ENCODE data around the gene PRR7.

The PRR7 gene

DNA sequence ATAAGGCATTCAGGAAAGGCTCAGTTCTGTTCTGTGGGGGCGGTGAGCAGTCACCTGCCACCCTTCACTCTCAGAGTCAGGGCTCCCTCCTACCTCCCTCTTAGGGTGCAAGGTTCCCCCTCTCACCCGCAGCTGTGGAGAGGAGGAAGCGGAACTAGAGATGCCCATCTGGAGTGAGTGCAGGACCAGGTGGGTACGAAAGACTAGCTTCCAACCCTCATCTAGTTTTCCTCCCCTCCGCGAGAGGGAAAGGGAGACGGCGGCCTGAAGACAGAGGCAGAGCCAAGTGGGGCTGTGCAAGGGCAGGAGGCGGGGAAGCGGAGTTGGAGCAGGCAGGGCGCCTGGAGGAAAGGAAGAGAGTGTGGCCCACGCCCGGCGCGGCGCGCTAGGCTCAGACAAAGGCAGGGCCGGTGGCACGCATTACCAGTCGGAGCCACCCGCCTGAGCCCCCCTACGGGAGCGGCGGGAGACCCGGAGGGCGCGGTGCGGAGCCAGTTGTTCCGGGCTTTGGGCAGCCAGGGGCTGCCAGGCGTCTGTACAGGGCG, 7.3 kb downstream of the PRR7 start:
- DNase-seq, result no peak

GRCh38 chr5:177454397-177455035, 7.9 kb downstream of the PRR7 start:
- peak; percentile 79 for DNase-seq

DNA sequence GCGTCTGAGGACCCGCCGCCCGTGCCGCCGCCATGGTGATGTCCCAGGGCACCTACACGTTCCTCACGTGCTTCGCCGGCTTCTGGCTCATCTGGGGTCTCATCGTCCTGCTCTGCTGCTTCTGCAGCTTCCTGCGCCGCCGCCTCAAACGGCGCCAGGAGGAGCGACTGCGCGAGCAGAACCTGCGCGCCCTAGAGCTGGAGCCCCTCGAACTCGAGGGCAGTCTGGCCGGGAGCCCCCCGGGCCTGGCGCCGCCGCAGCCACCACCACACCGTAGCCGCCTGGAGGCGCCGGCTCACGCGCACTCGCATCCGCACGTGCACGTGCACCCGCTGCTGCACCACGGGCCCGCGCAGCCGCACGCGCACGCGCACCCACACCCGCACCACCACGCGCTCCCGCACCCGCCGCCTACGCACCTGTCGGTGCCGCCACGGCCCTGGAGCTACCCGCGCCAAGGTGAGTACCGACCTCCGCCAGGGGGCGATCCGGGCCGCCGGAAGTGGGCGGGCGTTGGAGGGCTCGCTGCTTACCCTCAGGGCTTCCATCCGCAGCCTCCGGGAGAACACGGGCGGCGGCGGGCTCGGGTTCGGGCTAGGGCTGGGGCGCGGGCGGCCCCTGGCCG, 8.5 kb downstream of the PRR7 start:
- no peak for DNase-seq

DNA sequence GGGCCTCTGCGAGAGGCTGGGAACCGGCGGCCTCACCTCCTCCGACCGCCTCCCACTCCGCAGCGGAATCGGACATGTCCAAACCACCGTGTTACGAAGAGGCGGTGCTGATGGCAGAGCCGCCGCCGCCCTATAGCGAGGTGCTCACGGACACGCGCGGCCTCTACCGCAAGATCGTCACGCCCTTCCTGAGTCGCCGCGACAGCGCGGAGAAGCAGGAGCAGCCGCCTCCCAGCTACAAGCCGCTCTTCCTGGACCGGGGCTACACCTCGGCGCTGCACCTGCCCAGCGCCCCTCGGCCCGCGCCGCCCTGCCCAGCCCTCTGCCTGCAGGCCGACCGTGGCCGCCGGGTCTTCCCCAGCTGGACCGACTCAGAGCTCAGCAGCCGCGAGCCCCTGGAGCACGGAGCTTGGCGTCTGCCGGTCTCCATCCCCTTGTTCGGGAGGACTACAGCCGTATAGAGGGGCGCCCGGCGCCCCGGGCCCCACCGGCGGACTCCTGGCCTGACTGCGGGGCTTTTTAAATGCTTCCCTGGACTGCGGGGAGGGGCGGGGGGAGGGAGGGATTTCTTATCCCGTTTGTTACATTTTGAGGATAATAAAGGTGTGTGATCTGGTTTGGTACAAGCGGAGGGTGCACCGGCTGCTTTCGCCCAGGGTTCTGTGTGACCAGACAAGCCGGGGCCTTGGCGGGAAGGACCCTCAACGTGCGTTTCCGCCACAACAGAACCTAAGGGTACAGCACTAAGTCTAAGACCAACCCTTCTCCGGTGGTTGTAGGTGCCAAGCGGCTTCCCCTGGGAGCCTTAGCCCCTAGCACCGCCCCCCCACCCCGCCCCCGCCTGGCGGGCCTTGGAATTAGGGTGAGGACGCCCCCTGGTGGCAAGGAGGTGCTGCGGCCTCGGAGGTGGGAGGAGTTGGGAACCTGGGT, 9.3 kb downstream of the PRR7 start:
- peak; percentile 59 for DNase-seq

- no peak for DNase-seq
Measured at GRCh38 chr5:177456591-177456964, 10.0 kb downstream of the PRR7 start.

DNA sequence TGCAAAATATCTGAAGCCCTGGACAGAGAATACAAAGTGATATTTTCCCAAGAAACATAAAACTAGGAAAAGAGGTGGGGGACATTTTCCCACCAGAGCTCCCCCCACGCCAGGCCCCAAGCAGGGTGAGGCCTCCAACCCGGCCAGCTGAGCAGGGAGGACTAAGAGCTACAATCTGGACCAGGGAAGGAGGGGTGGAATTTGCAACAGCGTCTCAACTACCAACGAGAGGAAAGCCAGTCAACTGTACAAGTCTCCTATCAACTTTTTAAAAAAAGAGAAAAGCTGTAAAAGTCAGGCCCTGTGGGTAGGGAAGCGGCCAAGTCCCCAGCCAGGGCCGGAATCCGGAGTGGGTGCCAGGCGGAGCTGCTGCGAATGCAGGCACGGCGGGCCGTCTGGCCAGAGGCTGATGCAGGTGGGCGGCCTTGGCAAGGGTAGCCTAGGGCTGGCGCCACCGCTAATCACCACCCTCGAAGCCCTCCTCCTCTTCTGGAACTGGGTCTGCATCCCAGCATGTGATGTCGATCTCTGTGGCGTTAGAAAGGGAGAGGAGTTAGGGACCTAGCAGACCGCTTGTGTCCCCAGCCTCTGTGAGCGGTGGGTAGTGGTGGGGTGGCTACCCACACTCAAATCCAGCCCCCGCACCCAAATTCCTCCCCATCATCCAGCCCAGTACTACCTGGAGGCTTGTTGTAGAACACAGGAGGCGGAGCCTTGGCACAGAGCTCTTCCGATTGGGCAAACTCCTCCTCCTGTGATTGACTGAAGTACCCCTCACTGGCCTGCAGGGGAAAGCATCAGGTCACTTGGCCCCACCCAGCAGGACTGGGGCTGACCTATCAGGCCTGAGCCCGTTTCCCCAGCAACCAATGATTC, 10.6 kb downstream of the PRR7 start:
- peak; percentile 90 for DNase-seq

DNA sequence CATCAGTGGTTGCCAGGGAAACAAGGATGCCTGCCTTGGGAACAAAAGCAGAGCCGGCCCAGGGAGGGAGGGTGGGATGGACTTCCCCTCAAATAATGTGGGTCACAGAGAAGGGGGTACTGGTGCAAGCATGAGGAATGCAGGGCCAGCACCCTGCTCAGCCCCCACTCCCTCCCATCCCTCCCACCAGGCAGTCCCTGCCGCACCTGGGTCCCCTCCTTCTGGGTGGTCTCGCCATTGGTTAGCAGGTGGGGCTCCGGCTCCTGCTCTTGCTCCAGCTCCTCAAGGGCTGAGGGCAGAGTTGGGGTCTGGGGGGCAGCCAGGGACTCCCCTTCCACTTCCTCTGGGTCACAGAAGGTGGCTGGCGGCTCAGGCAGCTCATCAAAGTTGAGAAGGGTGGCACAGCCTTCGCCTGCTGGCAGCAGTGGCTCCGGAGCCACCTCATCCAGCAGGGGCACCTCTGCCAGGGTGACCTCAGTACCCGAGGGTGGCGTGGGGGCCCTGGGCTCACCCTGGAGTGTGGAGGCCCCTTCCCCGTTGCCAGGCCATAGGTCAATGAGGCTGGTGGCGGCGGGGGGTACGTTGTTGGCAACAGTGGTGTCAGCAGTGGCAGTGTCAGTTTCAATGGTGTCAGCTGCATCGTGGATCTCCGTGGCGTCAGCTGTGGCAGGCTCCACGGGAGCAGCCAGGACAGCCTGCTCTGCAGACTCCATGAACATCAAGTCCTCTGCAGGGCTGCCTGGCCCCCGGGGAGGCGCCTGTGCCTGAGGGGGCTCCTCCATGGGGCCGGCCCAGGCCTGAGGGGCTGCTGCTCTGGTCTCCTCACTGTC, 11.5 kb downstream of the PRR7 start:
- no peak for DNase-seq

DNA sequence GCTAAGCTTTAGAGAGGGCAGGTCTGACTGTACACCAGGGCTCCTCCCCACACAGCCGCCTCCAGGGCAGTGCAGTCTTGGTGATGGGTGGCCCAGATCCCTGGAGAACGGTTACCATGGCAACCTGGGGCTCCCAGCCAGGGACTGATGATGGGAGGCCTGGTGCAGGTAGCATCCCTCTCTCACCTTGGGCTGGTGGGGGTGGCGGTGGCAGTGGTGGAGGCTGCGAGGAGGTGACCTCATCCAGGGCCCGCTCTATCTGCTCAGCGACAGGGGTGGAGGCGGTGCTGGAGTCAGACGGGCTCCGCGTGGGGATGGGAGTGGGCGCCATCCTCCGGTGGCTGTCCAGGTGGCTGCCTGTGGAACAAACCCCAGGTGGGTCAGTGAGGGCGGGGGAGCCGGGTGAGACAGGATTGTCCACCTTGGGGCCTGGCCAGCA, 12.3 kb downstream of the PRR7 start:
- no peak for DNase-seq

DNA sequence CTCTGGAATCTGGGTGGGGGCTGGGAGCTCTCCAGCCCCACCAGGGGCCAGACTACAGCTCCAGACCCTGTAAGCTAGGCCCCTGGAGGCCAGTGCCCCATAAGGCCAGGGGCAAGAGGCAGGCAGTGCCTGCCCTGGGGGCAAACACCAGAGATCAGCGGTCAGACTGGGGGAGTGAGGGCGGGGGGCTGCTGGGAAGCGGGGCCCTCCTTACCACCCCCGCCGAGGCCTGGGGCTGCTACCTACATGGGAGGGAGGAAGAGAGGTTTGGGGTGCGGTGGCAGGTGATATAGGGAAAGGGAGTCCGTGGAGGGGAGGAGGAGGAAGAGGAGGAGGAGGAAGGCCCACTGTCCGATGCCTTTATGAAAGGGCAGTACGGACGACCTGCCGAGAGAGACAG, 12.7 kb downstream of the PRR7 start:
- no peak for DNase-seq

DNA sequence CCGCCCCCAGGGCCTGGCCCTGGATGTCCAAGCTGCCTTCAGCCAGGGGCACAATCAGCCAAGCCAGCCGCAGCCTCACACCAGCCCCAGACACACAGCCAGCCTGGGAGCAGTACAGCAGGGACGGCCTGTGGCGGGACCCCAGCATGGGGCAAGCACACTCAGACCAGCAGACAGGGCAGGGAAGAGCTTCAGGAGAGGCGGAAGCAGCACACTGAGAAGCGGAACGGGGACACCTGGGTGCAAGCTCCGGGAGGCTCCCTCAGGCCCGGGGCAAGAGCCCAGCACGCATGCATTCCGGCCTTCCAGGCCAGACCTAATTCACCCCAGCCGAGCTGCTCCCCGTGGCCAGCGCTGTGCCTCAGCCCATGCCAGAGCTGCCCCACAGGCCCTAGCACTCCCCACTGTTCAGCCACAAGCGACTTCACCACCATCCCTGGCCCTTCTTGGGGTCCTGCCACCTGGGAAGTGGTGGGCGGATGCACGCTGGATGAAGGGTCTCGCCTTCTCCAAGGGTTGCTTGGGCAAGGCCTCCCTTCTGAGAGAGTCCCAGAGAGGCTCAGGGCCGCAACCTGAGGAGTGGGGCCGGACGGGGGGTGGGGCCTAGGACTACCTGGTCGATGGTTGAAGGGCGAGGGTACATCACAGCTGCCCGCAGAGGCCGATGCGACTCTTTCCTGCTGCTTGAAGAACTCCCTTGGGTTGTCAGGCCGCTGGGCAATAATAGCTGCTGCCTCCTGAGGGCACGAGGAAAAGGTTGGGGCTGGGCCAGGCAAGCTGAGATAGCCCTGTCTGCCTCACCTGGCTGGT, 13.4 kb downstream of the PRR7 start:
- DNase-seq, result no peak

GRCh38 chr5:177462021-177462670, 15.5 kb downstream of the PRR7 start:
- DNase-seq, result no peak

DNA sequence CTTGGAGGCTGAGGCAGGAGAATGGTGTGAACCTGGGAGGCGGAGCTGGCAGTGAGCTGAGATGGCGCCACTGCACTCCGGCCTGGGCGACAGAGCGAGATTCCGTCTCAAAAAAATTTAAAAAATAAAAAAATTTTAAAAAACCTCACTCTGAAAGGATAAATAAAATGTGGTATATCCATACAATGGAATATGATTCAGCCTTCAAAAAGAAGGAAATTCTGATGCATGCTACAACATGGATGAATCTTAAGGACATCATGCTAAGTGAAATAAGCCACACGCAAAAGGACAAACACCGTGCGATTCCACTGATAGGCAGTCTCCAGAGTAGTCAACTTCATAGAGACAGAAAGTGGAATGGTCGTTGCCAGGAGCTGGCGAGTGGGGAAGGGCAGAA, 18.4 kb downstream of the PRR7 start:
- DNase-seq, result no peak

- no peak for DNase-seq
Measured at GRCh38 chr5:177466861-177467260, 20.2 kb downstream of the PRR7 start.

DNA sequence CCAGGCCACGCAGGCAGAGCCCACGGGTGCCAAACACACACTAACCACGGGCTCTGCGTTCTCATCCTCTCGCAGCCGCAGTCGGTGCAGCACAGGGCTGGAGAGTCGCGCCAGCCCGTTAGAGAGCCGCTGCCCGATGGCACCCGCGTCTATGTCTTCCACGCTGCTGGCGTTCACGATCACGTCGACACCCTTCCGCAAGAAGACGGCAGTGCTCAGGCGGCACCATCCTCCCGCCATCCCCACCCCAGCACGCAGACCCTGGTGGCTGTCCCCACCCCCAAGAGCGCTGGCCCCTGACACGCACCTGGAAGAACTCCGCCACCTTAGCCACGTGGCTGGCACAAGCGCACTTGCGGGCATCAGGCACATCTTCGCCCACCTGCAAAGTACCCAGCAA, 20.8 kb downstream of the PRR7 start:
- DNase-seq, result no peak

DNA sequence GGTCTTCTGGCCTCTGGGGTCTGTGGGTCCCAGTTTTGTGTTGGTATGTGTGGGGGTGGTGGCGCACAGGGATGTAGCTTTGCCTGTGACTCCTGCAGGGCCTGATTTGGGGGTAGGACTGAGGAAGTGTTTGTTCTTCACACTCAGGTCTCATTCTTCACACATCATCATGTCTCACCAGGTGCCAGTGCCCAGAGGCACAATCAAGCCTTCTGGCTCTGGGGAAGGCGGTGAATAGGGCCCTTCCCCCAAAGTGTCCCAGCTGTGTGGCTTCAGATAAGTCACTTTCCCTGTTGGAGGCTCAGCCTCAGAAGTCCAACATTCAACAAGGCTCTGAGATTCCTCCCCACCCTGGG, 21.7 kb downstream of the PRR7 start:
- DNase-seq, result no peak

DNA sequence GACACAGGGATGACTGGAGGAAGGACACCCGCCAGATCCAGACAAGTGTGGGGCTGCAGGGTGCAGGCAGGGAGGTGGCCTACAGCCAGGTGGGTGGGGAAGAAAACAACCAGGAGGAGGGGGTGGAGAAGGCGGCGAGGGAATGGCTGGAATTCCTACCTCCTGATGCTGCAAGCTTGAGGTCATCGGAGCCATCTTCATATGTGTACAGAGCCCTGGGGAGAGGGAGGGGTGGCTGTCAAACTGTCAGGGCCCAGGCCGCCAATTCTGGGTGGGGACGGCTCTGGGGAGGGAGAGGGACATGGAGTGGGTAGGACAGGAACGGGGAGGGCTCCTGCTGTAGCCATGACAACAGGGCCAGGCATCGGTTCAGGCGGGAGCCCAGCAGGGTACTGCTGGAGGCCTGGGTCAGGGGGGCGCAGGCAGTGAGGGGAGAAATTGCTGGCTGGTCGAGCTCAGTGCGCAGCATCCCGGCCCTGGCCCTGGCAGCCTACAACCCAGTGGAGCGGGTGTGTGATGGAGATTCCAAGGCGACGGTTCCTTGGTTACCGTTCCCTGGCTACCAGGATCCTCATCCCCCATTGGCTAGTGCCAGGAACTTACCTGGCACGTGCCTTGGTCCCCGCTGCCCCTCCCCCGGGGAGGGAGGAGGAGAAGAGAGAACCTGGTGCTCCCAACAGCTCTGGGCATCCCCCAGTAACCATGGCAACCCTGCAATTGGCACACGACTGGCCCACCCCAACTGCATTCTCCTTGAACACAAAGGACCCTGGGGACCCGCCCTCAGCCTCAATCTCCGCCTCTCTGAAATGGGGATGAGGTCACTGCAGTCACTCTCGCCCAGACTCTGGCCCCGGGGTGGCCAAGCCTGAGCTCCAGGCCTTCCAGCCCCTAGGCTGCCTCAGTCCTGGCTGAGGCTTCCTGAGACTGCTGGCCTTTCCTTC, 22.3 kb downstream of the PRR7 start:
- DNase-seq, result no peak

GRCh38 chr5:177469750-177470525, 23.3 kb downstream of the PRR7 start:
- DNase-seq, result no peak
